GM13977 (cell line): ENCODE results near the gene PSMG4.
"Not testable (repeated sequence)": the region's sequence is repeated elsewhere in the genome, so short reads cannot be mapped to it uniquely, and the experiment has no call there.

ENCODE experiments used
- DNase-seq: peaks from one replicate; pipeline ENCODE4 v3.0.0; 2012; ENCODE audit warnings: low spot score
- in situ Hi-C: fragments of 300-500 bp; cut with MboI; formaldehyde crosslinking; loops from one replicate; pipeline ENCODE4 v1.12.0; 2022; ENCODE audit warnings: low sequenced_read_pairs, low pct_unique_long_range_greater_than_20kb, mixed read lengths, inconsistent platforms; ENCODE audit not compliant: unreplicated experiment
- TF ChIP-seq, protein P1 (sequence below): IDR thresholded peaks from 2 replicates; pipeline ENCODE4 v1.5.1; 2012; ENCODE audit warnings: mild to moderate bottlenecking, control low read depth; ENCODE audit not compliant: insufficient read depth; ENCODE audit errors: extremely low read depth, missing control alignments

The PSMG4 gene

DNA sequence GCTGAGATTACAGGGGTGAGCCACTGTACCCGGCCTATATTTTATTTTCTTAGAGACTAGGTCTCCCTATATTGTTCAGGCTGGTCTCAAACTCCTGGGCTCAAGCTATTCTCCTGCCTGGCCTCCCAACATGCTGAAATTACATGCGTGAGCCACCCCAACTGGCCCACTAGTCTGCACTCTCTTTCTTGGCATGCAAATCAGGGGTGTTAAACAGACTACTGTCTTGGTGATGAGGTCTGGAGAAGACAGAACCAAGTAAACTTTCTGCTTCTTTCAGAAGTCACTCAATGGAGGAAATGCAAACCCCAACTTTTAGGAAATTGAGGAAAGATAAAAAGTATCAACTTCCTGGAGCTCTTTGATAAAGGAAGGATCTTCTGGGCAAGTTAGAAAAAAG is 23.3 kb upstream of the PSMG4 start:
- in situ Hi-C loops, result no loop called here
- TF ChIP-seq, protein P1, sequence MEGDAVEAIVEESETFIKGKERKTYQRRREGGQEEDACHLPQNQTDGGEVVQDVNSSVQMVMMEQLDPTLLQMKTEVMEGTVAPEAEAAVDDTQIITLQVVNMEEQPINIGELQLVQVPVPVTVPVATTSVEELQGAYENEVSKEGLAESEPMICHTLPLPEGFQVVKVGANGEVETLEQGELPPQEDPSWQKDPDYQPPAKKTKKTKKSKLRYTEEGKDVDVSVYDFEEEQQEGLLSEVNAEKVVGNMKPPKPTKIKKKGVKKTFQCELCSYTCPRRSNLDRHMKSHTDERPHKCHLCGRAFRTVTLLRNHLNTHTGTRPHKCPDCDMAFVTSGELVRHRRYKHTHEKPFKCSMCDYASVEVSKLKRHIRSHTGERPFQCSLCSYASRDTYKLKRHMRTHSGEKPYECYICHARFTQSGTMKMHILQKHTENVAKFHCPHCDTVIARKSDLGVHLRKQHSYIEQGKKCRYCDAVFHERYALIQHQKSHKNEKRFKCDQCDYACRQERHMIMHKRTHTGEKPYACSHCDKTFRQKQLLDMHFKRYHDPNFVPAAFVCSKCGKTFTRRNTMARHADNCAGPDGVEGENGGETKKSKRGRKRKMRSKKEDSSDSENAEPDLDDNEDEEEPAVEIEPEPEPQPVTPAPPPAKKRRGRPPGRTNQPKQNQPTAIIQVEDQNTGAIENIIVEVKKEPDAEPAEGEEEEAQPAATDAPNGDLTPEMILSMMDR, result no peak
- peak; percentile 50 for DNase-seq

DNA sequence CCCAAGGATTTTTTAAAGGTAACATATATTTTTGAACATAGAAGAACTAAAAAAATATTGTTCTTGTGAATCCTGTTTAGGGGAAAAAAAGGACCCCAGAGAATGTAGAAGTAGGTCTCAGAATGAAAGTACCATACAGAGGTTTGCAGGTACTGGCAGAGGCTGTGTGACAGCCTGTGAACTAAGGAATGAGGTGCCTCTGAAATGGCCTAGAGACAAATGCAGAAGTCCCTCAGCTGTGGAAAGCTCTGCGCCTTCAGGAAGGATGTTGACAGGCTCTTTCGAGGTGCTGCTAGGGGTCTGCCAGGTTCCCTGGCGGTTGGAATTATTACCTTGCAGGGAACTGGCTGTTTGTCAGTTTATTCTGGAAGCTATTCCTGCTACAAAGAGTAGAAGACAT is 22.7 kb upstream of the PSMG4 start:
- TF ChIP-seq, protein P1, result no peak
- in situ Hi-C loops, result no loop called here
- peak; percentile 27 for DNase-seq

DNA sequence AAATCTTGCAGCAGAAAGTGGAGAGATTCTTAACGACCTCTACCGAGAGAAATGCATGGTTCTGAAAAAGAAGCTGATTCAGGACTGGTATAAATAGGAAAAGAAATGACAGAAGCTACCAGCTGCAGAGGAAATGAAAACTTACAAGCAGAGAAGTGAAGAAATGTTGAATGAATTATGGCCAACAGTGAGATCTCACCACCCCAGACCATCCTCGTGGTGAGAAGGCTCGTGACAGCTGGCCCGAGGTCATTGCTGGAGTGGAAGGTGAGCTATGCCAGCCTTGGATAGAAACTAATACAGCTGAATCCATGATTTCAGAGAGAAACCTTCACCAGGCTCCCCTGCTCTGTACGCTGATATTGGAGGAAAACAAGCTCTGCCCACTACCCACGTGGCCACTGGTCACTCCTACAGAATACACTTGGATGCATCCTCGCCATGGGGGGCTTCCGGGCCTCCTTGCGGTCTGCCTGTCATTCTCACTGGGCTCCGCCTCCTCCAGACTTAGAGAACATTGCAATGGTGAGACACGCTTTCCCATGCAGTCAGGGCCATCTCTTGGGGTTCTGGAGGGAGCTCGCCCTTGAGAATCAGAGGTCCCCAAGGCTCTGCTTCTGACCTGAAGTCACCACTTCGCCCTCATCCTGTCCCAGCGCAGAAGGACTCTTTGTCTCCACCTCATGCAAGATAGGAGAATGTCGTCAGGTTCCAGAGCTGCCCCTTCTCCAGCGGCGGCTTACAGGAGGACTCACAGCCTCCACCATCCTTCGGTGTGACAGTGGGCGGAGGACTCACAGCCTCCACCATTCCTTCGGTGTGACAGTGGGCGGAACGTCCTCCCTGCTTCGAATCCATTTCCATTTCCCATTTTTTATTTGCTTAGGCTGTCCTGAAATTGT is 20.7 kb upstream of the PSMG4 start:
- DNase-seq, result peak; percentile 12
- in situ Hi-C loops, result no loop called here
- TF ChIP-seq, protein P1, result no peak

DNA sequence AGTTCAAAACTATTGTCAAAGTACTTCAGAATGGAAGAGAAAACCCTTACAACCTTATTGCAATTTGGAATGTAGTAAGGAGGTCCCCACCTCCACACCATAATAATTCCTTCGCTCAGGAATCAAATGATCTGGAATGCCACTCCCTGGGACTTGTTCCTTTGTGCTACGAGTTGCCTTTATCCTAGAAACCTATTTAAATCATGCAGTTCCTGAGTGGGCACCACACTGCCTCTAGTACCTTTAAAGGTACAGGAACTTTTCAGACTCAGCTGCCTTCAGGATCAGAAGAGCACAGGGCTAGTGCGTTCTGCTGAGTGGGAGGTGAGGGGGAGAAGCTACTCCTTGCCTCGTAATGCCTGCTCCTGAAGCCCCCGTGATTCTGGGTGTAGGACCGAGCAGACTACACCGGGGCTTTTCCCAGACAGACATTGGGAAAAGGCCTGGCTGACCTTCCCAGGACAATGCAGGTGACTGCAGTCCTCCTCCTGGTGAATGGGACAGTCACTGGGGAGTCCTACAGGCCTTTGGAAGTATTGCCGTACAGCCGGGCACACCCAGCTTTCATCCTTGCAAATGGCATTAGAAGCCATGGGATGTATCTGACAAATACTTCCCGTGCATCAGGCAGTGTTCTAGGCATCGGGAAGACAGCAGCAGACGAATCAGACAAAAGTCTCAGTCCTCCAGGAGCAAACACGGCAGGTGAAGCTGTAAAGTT is 19.5 kb upstream of the PSMG4 start:
- TF ChIP-seq, protein P1, result no peak

DNA sequence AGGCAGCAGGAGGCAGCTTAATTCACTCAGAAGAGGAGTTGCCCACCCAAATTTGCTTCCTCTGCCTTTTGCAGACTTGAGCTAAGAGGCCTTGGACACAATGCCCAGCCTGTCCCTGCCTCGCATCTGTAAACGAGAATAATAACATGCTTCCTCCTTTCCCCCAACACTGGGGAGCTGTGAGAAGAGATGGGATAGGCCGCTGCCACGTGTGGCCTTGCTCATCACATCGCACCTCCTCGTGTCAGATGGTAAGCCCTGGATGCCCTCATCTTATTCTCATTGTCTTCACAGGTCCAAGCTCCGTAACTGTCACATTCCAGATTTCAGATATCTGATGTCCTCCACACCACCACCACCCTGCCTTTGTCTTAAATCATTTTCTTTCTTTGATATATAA is 18.2 kb upstream of the PSMG4 start:
- TF ChIP-seq, protein P1, result no peak
- in situ Hi-C loops, result loop anchor here (10.0 kb wide), 1 partner anchor 116 kb away; no protein-coding TSS in a partner anchor
- DNase-seq, result no peak

More for the DNA sequence above, 19.5 kb upstream of the PSMG4 start:
- in situ Hi-C loops, result no loop called here
- DNase-seq, result no peak

DNA sequence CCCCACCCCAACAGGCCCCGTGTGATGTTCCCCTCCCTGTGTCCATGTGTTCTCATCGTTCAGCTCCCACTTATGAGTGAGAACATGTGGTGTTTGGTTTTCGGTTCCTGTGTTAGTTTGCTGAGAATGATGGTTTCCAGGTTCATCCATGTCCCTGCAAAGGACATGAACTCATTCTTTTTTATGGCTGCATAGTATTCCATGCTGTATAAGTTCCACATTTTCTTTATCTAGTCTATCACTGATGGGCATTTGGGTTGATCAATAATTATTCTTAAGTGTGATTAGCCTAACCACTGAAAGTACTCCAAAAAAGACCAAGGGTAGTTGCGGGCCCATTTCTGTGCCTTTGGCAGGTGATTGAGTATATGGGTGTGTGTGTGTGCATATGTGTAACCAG is 17.0 kb upstream of the PSMG4 start:
- DNase-seq, result not testable (repeated sequence)
- in situ Hi-C loops, result loop anchor here (10.0 kb wide), 1 partner anchor 117 kb away; no protein-coding TSS in a partner anchor

DNA sequence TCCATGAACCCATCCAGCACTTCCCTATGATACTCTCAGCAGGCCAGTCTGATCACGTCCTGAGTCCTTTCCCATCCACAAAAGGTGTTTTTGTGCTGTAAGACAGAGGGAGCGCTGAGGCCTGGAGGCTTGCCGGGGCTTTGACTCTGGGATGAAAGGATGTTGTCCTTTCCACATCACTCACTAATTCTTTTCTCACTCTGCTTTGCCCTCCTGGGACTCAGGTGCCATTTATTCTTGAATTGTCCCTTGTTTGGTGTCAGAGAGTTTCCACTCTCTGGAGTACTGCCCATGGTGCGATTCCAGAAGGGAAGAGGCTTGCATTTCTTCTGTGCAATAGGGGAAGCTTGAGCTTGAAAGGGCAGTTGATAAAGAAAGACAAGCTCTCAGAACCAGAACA is 16.0 kb upstream of the PSMG4 start:
- no peak for DNase-seq
- TF ChIP-seq, protein P1, result no peak
- in situ Hi-C loops, result loop anchor here (10.0 kb wide), 1 partner anchor 118 kb away; no protein-coding TSS in a partner anchor
